Neural progenitor cell (in vitro differentiated cells): ENCODE data around the gene KRT6C. TPM values are rescaled to one million over a fixed set of nuclear protein-coding genes. Genes with fewer than 3 reads are reported as not detected.

Source experiments
- DNase-seq: peaks from one replicate; pipeline ENCODE4 v3.0.0-alpha.2; 2016; ENCODE audit warnings: low spot score
- H2AFZ ChIP-seq: fragments of 200-600 bp; sonication (generic); replicated peaks from 2 replicates; pipeline ENCODE4 v1.6.1; 2016; ENCODE audit warnings: antibody characterized with exemption
- H3F3A ChIP-seq: fragments of 200-600 bp; sonication (generic); 2 replicates; pipeline ENCODE4 v1.6.1; 2016; ENCODE audit warnings: antibody characterized with exemption, low read depth
- H3K27ac ChIP-seq: fragments of 200-600 bp; sonication (generic); 2 replicates; pipeline ENCODE4 v1.5.1; 2016; ENCODE audit warnings: mild to moderate bottlenecking
- H3K27me3 ChIP-seq: fragments of 200-600 bp; sonication (generic); 2 replicates; pipeline ENCODE4 v1.6.1; 2016; ENCODE audit warnings: mild to moderate bottlenecking, moderate library complexity
- H3K36me3 ChIP-seq: fragments of 200-600 bp; sonication (generic); 2 replicates; pipeline ENCODE4 v1.5.1; 2016
- H3K4me1 ChIP-seq: fragments of 200-600 bp; sonication (generic); 2 replicates; pipeline ENCODE4 v1.6.1; 2016; ENCODE audit warnings: mixed run types
- H3K4me2 ChIP-seq: fragments of 200-600 bp; sonication (generic); 2 replicates; pipeline ENCODE4 v1.6.1; 2016
- H3K4me3 ChIP-seq: fragments of 200-600 bp; sonication (generic); 2 replicates; pipeline ENCODE4 v1.5.1; 2016
- H3K79me2 ChIP-seq: fragments of 200-600 bp; sonication (generic); 2 replicates; pipeline ENCODE4 v1.6.1; 2016; ENCODE audit warnings: low read depth
- H3K9ac ChIP-seq: fragments of 200-600 bp; sonication (generic); 2 replicates; pipeline ENCODE4 v1.6.1; 2016
- H3K9me3 ChIP-seq: fragments of 200-600 bp; sonication (generic); 2 replicates; pipeline ENCODE4 v1.5.1; 2016; ENCODE audit warnings: low read depth
- H4K20me1 ChIP-seq: fragments of 200-600 bp; sonication (generic); 2 replicates; pipeline ENCODE4 v1.6.1; 2016; ENCODE audit warnings: low read depth
- H3K27ac Mint-ChIP-seq: 3 replicates; pipeline ENCODE4 v1.8.0; 2021; ENCODE audit warnings: mixed read lengths
- H3K27me3 Mint-ChIP-seq: 2 replicates; pipeline ENCODE4 v1.8.0; 2022; ENCODE audit warnings: low read depth, mild to moderate bottlenecking, inconsistent platforms, moderate library complexity, mixed read lengths; ENCODE audit not compliant: insufficient read depth
- H3K36me3 Mint-ChIP-seq: 3 replicates; pipeline ENCODE4 v1.8.0; 2021; ENCODE audit warnings: mixed read lengths
- H3K4me1 Mint-ChIP-seq: 3 replicates; pipeline ENCODE4 v1.8.0; 2021; ENCODE audit warnings: mixed read lengths
- H3K4me3 Mint-ChIP-seq: 3 replicates; pipeline ENCODE4 v1.8.0; 2021; ENCODE audit warnings: mild to moderate bottlenecking, moderate library complexity, mixed read lengths
- H3K9me3 Mint-ChIP-seq: 3 replicates; pipeline ENCODE4 v1.8.0; 2020; ENCODE audit warnings: mixed read lengths
- EZH2 ChIP-seq: fragments of 200-600 bp; sonication (generic); IDR thresholded peaks from 2 replicates; pipeline ENCODE4 v1.6.1; 2017; ENCODE audit warnings: antibody characterized with exemption, mild to moderate bottlenecking, moderate library complexity
- EZH2phosphoT487 ChIP-seq: fragments of 200-600 bp; sonication (generic); IDR thresholded peaks from 2 replicates; pipeline ENCODE4 v1.6.1; 2017; ENCODE audit warnings: antibody characterized with exemption
- total RNA-seq: library from RNA; depleted of rRNA; stranded (reverse); fragments of >200 nt; gene quantifications from 2 replicates; pipeline ENCODE4 v1.2.3, GENCODE V29; 2015; ENCODE audit warnings: low replicate concordance
- TF ChIP-seq, protein P1 (sequence below): fragments of 200-600 bp; sonication (generic); IDR thresholded peaks from 2 replicates; pipeline ENCODE4 v1.5.1; 2017; ENCODE audit warnings: antibody characterized with exemption, mild to moderate bottlenecking

KRT6C gene
- total RNA-seq, result not detected in 2 replicates

DNA sequence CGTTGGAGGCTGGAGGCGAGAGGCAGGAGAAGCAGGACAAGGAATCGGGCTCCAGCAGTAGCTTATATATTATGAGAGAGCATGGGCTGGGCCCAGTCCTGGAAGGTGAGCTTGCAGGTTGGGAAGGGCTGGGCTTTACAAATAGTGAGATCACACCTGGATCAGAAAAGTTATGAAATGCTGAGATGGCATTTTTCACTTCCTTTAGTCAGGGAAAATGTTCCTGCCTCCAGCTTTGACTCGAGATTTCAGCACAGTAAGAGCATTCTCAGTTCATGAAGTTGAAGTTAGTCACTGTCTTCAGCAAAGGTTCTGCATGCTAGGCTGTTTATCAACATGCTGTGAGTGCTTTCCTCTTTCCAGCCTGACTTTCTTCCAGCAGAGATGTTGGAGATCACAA lies at the start of gene KRT6C:
Gene KRT6C (minus strand): TSS at position 38 of the 400 bp plus-strand sequence. CDS start 68 bp downstream, outside the sequence.
- Histone ChIP-seq H3K27me3 (no peaks in the 10 kb centered on the region), H3K9me3 (no peaks in the 10 kb centered on the region), H3K4me1 (no peaks in the 10 kb centered on the region), H3K4me3 (no peak within 1 kb of the TSS), H3K27ac (no peak within 1 kb of the TSS), H3K4me2 (no peak within 1 kb of the TSS), H3F3A (no peaks in the 10 kb centered on the region), H3K9ac (no peak within 1 kb of the TSS), H3K79me2 (no peaks in the 10 kb centered on the region), H4K20me1 (no peaks in the 10 kb centered on the region), H3K36me3 (no peaks in the 10 kb centered on the region), H2AFZ (no peak within 1 kb of the TSS)
- no peak for DNase-seq
- no peak within 1 kb of the TSS for H3K4me3 Mint-ChIP-seq
- H3K36me3 Mint-ChIP-seq, result no peaks in the 10 kb centered on the region
- H3K27ac Mint-ChIP-seq, result no peak within 1 kb of the TSS
- no peaks in the 10 kb centered on the region for H3K4me1 Mint-ChIP-seq
- peaks cover 5% of the 10 kb centered on the region for H3K27me3 Mint-ChIP-seq
- H3K9me3 Mint-ChIP-seq, result no peaks in the 10 kb centered on the region
- no peak for TF ChIP-seq EZH2phosphoT487
- TF ChIP-seq, protein P1, sequence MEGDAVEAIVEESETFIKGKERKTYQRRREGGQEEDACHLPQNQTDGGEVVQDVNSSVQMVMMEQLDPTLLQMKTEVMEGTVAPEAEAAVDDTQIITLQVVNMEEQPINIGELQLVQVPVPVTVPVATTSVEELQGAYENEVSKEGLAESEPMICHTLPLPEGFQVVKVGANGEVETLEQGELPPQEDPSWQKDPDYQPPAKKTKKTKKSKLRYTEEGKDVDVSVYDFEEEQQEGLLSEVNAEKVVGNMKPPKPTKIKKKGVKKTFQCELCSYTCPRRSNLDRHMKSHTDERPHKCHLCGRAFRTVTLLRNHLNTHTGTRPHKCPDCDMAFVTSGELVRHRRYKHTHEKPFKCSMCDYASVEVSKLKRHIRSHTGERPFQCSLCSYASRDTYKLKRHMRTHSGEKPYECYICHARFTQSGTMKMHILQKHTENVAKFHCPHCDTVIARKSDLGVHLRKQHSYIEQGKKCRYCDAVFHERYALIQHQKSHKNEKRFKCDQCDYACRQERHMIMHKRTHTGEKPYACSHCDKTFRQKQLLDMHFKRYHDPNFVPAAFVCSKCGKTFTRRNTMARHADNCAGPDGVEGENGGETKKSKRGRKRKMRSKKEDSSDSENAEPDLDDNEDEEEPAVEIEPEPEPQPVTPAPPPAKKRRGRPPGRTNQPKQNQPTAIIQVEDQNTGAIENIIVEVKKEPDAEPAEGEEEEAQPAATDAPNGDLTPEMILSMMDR, result no peak
- TF ChIP-seq EZH2, result no peak

DNA sequence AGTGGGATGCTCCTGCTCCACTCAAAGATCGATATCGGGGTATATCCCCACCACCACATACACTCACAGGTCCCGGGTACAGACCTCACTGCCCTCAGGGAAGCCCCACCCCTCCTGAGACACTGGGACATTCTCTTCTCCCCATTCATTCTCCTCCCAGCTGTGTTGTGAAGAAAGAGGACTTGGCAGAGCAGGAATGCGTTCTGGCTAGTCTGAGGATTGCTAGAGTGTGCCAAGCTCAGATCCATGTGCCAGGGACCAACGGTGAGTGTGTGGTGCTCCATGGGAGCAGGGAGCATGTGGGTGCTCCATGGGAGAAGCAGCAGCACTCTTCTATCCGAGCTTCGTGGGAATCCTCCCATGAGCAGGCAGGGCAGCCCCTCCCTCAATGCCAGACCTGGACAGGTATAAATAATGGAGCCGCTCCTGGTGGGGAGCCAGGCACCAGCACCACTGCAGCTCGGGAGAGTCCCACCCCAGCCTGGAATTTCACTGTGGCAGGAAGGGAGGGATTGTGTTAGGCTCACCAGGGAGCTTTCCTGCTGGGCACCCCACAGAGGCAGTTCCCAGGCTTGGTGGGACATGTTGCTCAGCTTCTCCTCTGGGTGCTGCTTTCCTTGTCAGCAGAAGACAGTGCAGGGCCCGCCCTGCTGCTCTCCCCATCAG lies 48.9 kb upstream of the KRT6C start:
- DNase-seq, result no peak
- H3K36me3 Mint-ChIP-seq, result no peaks in the 10 kb centered on the region
- no peak overlapping the region for H3K27ac Mint-ChIP-seq

DNA sequence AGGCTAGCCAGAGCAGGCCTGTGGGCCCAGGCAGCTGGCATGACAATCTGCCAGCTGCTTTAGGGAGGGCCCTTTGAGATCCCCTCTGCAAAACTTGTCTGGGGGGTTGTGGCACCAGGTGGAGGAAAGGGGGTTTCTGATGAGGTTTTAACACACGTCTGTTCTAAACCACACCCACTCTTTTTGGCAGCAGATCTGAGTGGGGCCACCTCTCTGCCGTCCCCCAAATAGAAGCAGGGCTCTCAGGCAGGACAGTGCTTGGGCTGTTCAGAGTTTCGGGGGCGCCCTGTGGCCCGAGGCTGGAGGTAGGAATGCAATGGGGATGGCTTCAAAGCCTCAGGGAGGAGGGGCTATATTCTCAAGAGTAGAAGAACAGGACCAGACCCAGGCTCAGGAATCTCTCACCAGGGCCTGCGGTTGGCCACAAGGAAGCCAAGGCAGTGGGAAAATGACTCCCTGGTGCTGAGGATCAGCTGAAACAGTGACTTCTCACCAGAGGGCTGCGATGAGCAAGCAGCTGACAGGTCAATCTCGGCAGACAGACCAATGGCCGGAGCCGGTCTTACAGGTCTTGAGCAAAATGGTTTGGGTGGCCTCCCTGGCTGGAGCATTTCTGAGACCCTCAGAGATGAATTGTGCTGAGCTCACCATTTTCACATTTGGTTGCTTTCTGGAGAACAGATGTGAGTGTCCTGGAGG lies 48.1 kb upstream of the KRT6C start:
- TF ChIP-seq EZH2phosphoT487, result no peak
- TF ChIP-seq EZH2, result no peak
- TF ChIP-seq, protein P1, result no peak
- no peak overlapping the region for H2AFZ ChIP-seq
- no peak overlapping the region for H3K4me3 Mint-ChIP-seq
- peaks cover 8% of the 10 kb centered on the region for H3K27me3 Mint-ChIP-seq
- no peaks in the 10 kb centered on the region for H3K79me2 ChIP-seq
- no peaks in the 10 kb centered on the region for H3K4me1 ChIP-seq
- no peak overlapping the region for H3K4me2 ChIP-seq
- no peaks in the 10 kb centered on the region for H3K27me3 ChIP-seq
- H3K36me3 Mint-ChIP-seq, result no peaks in the 10 kb centered on the region
- no peaks in the 10 kb centered on the region for H3K36me3 ChIP-seq
- H3K9ac ChIP-seq, result no peak overlapping the region
- H3K4me3 ChIP-seq, result no peak overlapping the region
- H3K4me1 Mint-ChIP-seq, result peaks cover 6% of the 10 kb centered on the region
- no peak for DNase-seq
- no peaks in the 10 kb centered on the region for H3F3A ChIP-seq
- no peak overlapping the region for H3K27ac Mint-ChIP-seq
- no peak overlapping the region for H3K27ac ChIP-seq
- no peaks in the 10 kb centered on the region for H3K9me3 Mint-ChIP-seq
- H4K20me1 ChIP-seq, result no peaks in the 10 kb centered on the region
- no peaks in the 10 kb centered on the region for H3K9me3 ChIP-seq

More for the DNA sequence above, 48.9 kb upstream of the KRT6C start:
- TF ChIP-seq EZH2phosphoT487 (no peak), EZH2 (no peak)
- TF ChIP-seq, protein P1, result no peak
- H3K4me1 Mint-ChIP-seq, result peaks cover 6% of the 10 kb centered on the region
- Histone ChIP-seq H3K4me3 (no peak overlapping the region), H3K4me1 (no peaks in the 10 kb centered on the region), H3K79me2 (no peaks in the 10 kb centered on the region), H3K27me3 (no peaks in the 10 kb centered on the region), H2AFZ (no peak overlapping the region), H3K27ac (no peak overlapping the region), H4K20me1 (no peaks in the 10 kb centered on the region), H3F3A (no peaks in the 10 kb centered on the region), H3K9me3 (no peaks in the 10 kb centered on the region), H3K4me2 (no peak overlapping the region), H3K9ac (no peak overlapping the region), H3K36me3 (no peaks in the 10 kb centered on the region)
- H3K27me3 Mint-ChIP-seq, result peaks cover 12% of the 10 kb centered on the region
- H3K4me3 Mint-ChIP-seq, result no peak overlapping the region
- H3K9me3 Mint-ChIP-seq, result no peaks in the 10 kb centered on the region
